Measurements from ENCODE around the gene EDDM13. TPM values are rescaled to one million over a fixed set of nuclear protein-coding genes. Genes with fewer than 3 reads are reported as not detected.
"Not testable (repeated sequence)": the region's sequence is repeated elsewhere in the genome, so short reads cannot be mapped to it uniquely, and the experiment has no call there.

The EDDM13 gene
- total RNA-seq, 1 donor from 2014 or later = not detected

GRCh38 chr19:56295531-56296455 lies 23.2 kb downstream of the EDDM13 start:
- no peak for DNase-seq (ENCODE audit: low spot score)

- DNase-seq (ENCODE audit: low spot score) = no peak
These were observed 24.5 kb downstream of the EDDM13 start for GRCh38 chr19:56297010-56297409.

GRCh38 chr19:56299688-56300087 lies 27.1 kb downstream of the EDDM13 start:
- no peak for DNase-seq (ENCODE audit: low spot score)

DNA sequence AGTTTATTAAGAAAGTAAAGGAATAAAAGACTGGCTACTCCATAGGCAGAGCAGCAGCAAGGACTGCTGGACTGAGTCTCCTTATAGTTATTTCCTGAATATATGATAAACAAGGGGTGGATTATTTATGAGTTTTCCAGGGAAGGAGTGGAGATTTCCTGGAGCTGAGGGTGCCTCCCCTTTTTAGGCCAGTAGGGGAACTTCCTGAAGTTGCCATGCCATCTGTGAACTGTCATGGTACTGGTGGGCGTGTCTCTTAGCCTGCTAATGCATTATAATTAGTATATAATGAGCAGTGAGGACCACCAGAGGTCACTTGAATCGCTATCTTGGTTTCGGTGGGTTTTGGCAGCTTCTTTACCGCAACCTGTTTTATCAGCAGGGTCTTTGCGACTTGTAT lies 28.6 kb downstream of the EDDM13 start:
- no peak for DNase-seq (ENCODE audit: low spot score)

DNA sequence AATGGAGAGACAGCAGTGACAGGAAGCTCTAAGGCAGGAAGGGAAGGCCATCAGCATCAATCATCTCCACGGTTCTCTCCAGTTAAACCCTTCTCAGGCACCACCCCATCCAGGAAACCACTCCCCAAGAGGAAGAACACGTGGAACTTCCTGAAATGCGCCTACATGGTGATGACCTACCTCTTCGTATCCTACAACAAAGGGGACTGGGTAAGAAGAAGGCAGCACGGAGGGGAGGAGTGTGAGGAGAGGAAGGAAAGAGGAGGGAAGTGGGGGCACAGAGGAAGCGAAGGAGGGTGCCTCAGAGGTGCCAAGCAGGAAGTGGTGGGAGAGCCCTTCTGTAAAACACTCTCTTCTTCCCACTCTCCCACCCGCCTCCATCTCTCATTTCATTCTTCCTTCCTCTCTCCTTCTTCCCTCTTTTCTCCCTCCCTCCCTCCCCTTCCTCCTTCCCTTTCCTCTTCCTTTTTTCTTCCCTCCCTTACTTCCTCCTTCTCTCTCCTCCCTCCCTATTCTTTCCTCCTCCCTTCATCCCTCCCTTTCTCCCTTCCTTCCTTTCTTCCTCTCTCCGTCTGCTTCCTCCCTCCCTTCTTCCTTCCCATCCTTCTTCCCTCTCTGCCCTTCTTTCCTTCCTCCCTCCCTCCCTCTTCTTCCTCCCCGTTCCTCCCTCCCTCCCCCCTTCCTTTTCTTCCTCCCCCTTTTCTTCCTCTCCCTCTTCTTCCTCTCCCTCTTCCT lies 29.5 kb downstream of the EDDM13 start:
- DNase-seq (ENCODE audit: low spot score) = no peak

GRCh38 chr19:56304243-56304642 lies 31.7 kb downstream of the EDDM13 start:
- no peak for DNase-seq (ENCODE audit: low spot score)

DNA sequence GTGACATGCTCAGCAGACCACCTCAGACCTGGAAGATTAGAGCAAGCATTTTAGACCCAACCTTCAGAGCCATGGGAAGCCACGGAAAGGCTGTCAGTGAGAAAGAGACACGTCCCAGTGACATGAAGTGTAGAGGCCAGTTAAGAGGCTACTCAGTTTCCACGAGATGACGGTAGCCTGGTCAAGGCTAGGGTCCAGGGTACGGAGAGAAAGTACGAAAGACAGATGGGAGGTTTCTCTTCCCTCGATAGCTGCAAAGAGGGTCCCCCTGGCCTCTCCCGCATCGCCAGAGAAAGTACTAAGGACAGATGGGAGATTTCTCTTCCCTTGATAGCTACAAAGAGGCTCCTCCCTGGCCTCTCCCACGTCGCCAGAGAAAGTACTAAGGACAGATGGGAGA lies 33.5 kb downstream of the EDDM13 start:
- DNase-seq (ENCODE audit: low spot score) = no peak

DNA sequence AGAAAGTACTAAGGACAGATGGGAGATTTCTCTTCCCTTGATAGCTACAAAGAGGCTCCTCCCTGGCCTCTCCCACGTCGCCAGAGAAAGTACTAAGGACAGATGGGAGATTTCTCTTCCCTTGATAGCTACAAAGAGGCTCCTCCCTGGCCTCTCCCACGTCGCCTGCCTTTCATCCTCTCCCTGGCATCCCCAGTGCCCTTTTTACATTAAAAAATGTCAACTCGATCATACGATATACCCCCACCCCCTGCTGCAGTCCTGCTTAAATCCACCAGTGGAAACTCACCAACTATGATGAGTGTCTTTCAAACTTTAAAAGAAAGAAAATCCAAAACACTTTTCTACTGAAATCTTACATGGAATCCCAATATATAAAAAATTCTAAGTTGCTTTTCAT lies 34.5 kb downstream of the EDDM13 start:
- not testable (repeated sequence) for DNase-seq (ENCODE audit: low spot score)

- DNase-seq (ENCODE audit: low spot score) = no peak
These were observed 36.2 kb downstream of the EDDM13 start for GRCh38 chr19:56308792-56309191.

DNA sequence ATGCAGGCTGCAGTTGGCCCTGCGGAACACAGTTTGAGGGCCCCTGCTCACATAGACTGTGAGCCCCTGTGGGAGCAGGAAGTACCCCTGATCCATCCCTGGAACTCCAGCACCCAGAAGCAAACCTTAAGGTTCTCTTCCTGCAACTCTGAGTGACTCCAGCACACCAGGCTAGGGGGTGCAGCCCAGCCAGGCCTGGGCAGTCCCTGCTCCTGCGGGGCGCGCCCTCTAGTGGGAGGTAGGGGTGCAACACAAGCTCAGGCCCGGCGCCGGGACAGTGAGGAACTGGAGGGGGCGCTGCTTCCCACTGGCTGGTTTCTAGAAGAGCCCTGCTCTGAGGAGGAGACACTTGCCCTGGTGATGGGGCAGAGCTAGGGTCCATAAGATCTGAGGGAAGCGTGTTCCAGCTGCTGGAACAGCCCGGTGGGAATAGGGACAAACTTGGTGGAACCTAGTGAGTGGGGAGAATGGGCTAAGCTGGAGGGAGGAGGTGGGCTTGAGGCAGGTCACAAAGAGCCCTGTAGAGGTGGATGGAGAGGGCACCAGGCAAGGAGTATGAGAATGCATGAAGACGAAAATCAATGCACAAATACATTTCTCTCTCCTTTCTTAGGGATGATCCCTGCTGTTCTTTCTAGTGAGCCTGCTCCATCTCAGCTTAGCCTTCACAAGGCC lies 37.1 kb downstream of the EDDM13 start:
- peak; percentile 92 for DNase-seq (ENCODE audit: low spot score)

GRCh38 chr19:56310462-56310861 lies 37.9 kb downstream of the EDDM13 start:
- DNase-seq (ENCODE audit: low spot score) = no peak

DNA sequence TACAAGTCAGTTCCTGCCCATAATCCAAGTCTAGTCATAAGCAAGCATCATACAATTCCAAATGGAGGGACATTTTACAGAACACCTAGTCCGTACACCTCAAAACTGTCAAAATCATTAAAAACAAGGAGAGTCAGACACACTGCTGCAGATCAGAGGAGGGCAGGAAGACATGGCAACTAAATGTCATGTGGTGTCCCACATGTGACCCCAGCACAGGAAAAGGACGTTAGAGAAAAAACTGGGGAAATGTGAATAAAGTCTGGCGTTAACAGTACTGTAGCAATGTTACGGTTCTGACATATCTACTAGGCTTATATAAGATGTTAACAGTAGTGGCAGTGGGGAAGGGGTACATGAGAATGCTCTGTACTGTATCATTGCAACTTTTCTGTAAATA lies 39.8 kb downstream of the EDDM13 start:
- no peak for DNase-seq (ENCODE audit: low spot score)

- no peak for DNase-seq (ENCODE audit: low spot score)
These were observed 40.5 kb downstream of the EDDM13 start for GRCh38 chr19:56312787-56313657.

- DNase-seq (ENCODE audit: low spot score) = no peak
These were observed 41.5 kb downstream of the EDDM13 start for GRCh38 chr19:56314018-56314380.

- DNase-seq (ENCODE audit: low spot score) = peak; percentile 99
These were observed 42.0 kb downstream of the EDDM13 start, which contains the start of gene ZSCAN5A for GRCh38 chr19:56314381-56315076. ZSCAN5A (minus strand) TSS chr19:56314839; CDS start chr19:56225046, 89,793 bp downstream.

DNA sequence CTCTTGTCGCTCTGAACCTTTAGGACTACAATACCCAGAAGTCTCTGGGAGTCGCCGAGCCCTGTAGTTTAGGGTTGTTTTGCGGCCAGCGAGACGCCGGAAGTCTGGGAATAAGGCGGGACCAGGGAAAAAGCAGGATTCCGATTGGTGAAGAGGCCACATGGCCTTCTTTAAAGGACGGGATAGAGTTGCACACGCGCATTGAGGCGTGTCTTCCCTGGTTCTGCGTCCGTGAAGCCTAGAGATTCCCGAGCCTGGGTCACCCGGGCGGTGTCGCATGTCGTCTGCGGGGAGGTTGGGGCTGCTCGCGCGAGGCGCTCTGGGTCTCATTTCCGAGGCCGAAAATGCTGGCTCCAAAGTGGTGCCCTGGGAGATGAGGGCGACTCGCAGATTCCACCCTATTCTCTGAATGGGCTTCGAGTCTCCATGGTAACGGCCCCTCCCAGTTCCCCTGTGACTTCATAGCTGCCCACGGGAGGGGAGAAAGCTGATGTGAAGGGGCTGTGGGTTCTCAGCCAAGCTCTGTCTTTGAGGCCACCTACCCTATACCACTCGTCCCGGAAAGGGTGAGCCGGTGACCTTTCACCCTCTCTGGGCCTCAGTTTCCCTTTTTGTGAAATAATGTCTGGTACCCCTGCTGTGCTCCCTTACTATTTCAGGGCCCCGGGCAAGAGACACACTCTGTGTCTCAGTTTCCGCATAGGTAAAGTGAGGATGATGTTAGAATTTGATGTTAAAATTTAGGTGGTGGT lies 42.7 kb downstream of the EDDM13 start:
- DNase-seq (ENCODE audit: low spot score) = peak; percentile 94

DNA sequence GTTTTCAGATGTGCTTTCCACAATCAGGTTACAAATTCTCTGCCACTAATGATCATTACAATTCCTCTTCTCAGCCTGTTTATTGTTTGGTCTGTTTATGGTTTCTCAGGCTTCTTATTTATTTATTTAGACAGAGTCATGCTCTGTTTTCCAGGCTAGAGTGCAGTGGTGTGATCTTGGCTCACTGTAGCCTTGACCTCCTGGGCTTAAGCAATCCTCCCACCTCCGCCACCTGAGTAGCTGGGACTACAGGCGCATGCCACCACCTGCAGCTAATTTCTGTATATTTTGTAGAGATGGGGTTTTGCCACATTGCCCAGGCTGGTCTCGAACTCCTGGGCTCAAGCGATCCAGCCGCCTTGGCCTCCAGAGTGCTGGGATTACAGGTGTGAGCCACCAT lies 44.2 kb downstream of the EDDM13 start:
- DNase-seq (ENCODE audit: low spot score) = no peak

DNA sequence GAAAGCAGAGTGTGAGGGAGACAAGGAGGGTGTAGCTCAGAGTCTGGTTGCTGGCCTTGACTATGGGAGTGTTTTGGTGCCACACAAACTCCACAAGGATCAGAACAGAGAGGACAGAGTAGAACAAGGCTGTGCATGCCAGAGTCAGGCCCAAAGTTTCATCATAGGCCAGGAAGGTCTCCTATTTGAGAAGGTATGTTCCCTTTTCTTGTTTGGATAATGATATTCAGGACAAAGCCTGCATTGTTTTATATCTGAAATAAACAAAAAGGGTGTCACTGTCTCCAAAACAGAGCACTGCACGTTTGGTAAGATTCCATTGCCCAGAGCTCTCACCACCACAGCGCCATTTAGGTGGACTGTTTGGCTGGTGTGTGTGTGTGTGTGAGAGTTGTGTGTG lies 45.2 kb downstream of the EDDM13 start:
- DNase-seq (ENCODE audit: low spot score) = no peak

GRCh38 chr19:56319991-56320390 lies 47.4 kb downstream of the EDDM13 start:
- DNase-seq (ENCODE audit: low spot score) = no peak

Measured in mesenteric fat pad (tissue), 1 donor.